GM18499 (cell line): ENCODE data around the gene MRPS10.
"Not testable (repeated sequence)": the region's sequence is repeated elsewhere in the genome, so short reads cannot be mapped to it uniquely, and the experiment has no call there.

Experiments used
- ATAC-seq: cut with Tn5 transposase; IDR thresholded peaks from one replicate; pipeline ENCODE4 v1.9.1; 2021; ENCODE audit warnings: moderate number of reproducible peaks; ENCODE audit not compliant: insufficient read depth, unreplicated experiment

MRPS10 gene

DNA sequence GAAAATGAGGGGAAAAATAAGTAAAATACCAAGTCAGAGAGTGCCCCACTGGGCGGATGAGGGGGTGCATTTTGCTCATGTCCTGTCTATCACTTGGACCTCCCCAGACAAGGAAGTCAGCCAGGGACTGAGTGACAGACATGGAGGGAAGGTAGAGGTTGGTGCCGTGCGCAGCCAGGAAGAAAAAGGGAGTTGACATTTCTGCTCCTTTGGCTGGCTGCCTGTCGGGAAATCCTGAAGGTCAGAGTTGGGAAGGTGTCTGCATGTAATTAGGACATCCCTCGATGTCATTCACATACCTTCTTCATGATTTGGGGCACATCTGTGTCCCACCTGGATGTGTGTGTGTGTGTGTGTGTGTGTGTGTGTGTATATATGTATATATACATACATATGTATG lies 35.6 kb downstream of the MRPS10 start:
- ATAC-seq, result no peak

DNA sequence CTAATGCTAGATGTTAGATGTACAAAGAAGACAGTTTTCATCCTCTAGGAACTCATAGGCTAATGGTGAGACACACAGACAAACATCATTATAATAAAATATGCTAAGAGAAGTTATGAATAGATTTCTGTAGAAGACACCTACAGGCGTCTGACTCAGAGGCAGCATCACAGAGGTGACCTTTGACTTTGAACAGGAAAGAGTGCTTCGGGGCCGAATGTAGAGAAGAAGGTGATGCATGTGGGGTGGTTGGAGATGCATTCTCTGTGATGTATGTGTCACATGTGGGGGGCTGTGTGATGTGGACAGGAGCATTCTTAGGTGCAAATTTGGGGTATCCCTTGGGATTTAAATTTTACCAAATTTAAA lies 37.7 kb downstream of the MRPS10 start:
- ATAC-seq, result no peak

DNA sequence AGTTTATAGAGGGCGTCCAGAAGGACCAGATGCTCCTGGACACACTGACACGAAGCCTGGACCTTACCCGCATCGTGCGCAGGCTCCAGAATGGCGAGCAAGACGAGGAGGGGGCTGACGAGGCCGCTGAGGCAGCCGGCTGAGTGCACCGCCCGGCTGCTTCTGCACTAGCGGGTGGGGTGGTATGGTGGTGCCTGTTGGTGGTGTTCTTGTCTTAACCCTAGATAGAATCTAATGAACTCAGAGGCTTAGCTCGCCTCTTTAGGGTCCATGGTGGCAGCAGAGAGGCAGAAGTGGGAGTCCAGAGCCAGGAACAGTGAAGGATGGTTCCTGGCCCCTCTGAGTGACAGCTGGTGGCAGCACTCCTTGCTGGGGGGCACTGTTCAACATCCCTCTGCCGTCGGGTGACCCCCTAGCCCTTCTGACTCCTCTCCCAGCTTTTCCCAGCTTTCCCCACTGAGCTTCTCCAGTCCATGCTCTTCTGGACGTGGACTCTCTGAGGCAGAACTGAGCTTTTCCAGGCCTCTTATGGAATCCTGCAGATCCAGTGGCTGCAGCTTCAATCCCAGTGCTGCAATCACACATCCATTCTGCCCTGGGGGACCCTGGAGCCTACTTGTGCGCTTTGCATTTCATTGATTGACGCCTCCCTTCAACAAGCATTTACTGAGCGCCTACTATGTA lies 38.3 kb downstream of the MRPS10 start:
- no peak for ATAC-seq

DNA sequence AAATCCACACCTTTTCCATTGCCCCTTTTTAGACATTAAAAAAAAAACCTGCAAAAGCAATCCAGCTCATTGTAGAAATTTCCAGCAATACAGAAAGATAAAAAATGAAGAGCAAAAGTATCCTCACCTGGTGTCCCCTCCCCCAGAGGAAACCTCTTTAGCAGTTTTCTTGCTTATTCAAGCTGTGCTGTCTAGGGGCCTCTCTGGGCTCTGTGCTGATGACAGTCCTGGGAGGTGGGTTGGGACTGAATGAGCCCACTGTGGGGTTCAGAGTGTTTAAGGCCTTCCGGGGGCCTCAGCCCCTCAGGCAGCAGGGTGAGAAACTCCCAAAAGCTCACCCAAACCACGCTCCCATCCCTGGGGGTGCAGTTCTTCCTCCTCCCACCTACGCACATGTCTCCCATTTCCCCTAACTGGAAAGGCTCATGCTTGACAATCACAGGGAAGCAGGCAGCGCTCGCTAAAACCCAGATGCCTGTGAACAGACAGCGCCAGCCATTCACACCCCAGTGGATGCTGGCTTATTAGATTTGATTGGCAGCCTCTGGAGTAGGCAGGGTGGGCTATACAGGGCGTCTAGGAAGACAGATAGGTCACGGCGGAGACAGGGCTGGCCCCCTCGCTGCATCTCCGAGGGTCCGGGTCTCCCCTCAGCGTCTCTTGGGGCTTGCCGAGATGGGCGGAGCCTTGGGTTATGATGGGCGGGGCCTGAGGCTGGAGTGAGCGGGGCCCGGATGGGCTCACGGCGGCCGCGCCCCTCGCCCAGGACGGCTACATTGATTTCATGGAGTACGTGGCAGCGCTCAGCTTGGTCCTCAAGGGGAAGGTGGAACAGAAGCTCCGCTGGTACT lies 39.9 kb downstream of the MRPS10 start:
- no peak for ATAC-seq

DNA sequence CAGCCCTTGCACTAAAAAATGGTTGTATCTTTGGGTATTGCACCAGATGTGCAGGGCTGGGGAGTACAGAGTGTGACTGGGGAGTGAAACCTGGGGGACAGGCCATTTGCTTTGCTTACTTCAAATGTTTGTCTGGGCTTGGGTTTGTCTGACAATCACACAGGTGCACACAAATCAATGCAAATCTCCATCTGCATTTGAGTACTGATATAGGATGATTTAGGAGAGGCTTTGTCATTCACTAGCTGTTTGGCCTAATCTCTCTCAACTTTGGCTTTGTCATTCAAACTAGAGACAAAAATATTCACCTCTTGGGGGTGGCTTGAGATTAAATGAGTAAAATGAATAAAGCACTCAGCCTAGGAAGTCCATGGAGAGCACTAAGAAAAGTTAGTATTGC lies 40.7 kb downstream of the MRPS10 start:
- no peak for ATAC-seq

DNA sequence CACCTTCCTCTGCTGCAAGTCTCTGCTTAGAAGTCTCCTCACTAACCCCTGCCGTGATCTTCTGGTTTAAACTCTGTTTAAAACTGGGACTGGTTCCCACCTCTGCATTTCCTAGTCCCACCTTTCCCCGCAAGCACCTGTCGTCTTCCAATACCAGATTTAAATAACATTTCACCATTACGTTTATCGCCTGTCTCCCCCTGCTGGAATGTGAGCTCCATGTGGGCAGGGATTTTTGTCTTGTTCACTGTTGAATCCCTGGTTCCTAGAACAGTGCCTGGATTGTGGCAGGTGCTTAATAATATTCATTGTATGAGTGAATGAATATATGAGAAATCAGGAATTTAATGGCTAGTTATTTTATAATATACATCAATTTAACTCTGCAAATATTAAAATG lies 41.8 kb downstream of the MRPS10 start:
- ATAC-seq, result no peak

DNA sequence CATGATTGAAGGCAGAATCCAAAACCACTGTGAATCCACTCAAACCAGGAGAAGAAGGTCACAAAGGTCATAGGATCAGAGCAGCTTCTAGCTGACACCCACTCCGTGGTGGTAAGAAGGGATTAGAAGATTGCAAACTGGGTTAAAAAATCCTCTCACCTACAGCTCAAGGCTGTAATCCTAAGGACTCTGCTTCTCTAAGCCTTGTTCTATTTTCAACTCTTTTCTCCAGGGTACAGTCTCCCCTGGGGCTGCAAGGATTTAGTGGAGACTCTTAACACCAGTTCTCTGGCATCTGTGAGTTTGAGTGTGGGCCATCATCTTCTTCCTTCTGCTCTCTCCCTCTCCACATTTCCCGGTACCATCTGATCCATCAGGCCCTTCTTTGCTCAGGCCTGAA lies 44.6 kb downstream of the MRPS10 start, which contains the start of gene GUCA1A:
Gene GUCA1A (plus strand): TSS at position 264 of the 400 bp plus-strand sequence. CDS start 250 bp downstream, outside the sequence.
- no peak for ATAC-seq

DNA sequence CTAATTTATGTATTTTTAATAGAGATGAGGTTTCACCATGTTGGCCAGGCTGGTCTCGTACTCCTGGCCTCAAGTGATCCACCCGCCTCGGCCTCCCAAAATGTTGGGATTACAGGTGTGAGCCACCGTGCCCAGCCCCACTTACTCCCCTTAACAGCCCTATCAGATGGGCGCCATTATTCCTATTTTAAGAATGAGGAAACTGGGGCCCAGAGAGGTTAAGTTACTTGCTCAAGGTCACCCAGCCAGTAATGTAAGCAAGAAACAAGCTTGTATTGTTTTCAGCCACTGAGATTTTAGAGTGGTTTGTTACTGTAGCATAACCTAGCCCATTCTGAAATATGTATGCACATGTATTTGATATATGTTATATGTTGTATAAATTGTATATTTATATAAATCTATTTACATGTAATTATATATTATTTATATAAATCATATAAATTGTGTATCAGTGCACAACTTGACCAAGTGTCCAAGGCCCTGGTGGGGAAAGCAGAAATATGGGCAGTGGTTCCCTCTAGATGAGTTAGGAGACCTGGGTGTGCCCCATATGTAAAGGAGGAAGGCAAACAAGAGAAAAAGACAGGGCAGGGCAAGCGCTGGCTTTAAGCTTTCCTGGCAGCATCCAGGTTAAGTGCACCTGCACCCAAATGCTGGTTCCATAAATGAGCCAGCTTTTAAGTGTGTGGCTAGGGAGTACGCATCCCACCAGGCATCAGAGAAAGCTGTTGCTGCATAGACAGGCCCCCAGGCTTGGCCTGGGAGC lies 45.7 kb downstream of the MRPS10 start:
- no peak for ATAC-seq

DNA sequence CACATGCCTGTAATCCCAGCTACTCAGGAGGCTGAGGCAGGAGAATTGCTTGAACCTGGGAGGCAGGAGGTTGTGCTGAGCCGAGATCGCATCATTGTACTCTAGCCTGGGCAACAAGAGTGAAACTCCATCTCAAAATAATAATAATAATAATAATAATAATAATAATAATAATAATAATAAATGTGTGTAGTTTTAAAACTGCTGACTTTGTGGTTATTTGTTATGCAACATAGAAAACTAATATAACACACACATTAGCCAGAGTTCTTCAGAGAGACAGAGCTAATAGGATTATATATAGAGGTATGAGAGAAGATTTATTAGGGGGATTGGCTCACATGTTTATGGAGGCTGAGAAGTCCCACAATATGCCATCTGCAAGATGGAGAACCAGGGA lies 47.9 kb downstream of the MRPS10 start:
- not testable (repeated sequence) for ATAC-seq

DNA sequence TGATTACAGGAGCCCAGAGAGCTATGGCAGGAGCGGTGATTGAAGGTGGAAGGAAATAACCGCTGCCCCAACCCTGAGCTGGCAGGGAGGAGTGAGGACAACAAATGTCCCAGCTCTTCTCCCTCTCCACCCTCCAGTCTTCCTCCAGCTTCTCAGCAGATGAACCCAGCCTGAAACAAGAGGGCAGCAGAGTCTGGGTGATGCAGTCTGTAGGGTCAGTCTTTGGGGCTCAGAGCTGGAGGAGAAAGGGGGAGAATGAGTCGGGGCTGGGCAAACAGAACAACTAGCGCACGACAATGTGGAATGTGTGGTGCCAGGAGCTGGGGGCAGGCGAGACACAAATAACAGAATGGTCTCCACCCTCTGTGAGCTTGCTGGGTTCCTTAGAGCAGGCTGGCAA lies 49.0 kb downstream of the MRPS10 start:
- ATAC-seq, result no peak

DNA sequence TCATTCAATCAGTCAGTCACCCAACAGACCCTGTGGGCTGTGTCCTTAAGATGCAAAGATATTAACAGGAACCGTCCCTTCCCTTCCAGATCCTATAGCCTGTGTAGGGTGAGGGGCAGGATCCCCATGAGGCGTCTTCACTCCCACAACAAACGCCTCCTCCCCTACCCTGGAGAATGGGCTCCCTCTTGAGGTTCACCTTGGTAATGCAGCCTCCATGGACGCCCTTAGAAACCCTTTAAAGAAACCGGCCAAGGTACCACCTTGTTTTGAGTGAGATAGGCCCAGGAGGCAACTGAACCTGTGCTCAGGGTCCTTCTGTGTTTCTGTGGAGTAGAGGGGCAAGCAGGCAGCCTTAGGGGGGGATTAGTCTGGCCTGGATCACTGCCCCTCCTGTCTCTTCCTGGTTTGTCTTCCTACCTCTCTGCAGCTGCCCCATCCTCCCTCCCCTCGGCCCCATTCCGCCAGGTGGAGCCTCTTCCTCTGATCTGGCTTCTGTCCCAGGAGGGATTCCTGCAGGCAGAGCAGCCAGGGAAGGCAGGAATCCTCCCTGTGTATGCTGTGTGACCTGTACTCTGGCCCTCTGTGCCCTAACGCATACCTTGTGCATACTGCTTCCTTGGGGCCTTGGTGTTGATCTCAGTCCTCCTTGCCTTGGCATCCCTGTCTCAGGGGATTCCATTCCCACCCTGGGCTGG lies 51.1 kb downstream of the MRPS10 start:
- no peak for ATAC-seq

DNA sequence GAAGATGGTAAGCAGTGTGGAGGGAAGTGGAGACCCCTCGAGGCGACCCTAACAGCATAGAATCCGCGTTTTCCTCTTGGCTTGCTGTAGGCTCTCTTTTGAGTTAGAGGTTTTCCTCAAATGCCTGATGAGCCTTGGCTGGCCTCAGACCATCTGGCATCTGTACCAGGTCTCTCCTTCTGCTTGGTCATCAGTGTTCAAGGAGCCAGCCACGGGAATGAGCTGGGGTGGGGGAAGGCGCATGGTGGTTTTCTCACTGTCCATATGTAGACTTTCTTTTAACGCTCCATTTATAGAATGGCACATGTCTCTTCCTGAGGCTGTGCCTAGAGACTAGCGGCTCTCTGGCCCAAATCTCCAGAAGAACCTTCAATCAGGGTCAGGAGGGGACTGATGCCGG lies 52.6 kb downstream of the MRPS10 start:
- ATAC-seq, result no peak

DNA sequence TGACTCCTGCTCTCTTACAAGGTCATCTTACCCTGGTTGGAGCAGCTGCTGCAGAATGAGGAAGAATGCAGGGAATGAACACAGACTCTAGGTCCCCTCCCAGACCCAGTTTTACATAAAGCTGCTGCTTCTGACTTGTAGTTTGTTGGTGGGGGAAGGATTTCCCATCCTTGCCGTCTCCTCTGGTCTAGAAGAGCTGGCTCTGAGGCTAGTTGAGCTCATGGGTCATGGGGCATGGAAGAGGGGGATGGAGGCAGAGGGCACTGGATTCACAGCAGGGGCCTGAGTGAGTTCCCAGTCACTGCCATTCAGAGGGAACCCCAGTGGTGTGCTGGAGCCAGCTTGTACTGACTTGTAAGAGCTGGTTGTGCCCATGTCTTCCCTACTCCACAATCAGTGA lies 53.7 kb downstream of the MRPS10 start:
- ATAC-seq, result no peak

DNA sequence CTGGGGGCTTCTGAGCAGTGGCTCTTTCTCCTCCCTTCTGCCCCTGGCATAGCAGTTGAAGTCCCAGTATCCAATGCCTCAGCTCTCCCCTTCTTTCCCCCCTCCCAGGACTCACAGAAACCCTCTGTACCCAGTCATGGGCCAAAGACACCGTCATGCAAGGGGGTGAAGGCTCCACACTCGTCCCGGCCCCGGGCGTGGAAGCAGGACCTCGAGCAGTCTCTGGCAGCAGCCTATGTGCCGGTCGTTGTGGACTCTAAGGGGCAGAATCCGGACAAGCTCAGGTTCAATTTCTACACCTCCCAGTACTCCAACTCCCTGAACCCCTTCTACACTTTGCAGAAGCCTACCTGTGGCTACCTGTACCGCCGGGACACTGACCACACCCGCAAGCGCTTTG lies 54.8 kb downstream of the MRPS10 start:
- no peak for ATAC-seq

DNA sequence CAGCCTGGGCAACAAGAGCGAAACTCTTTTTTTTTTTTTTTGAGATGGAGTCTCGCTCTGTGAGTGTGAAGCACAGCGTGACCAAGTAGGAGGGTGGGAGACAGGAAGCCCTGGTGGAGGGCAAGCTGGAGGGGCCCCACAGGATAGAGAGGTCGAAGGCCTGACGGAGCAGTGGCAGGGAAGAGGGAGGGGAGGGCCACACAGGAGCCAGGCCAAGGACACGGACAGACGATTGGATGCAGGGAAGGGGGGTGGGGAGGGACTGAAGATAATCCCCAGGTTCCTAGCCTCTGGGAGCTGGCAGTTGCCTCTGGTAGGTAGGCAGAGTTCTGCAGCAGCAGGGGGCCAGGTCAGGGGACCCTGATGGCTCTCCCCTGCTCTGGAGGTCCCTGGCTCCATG lies 55.3 kb downstream of the MRPS10 start:
- no peak for ATAC-seq

DNA sequence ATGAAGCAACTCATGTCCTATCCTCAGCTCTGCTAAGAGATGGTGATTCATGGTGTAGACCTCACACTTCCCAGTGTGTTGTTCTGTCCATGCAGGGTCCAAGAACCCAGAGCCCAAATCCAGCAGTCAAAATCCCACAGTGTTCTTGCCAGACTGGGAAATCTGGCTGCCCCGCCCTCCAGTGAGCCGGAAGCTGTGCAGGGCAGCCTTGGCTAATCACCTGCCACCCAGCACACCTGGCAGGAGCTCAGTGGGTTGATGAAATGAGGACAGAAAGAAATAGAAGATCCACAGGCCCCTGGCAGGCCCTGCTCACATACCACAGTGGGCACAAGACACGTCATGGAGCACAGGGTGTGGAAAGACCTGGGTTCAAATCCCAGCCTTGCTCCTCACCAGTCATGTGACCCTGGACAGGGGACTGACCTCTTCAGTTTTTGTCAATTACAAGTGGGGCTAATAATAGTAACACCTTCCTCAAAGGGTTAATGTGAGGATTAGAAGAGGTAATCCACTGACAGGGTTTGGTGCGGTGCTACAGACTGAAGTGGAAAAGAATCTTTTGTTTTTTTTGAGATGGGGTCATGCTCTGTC lies 58.1 kb downstream of the MRPS10 start:
- ATAC-seq, result no peak

DNA sequence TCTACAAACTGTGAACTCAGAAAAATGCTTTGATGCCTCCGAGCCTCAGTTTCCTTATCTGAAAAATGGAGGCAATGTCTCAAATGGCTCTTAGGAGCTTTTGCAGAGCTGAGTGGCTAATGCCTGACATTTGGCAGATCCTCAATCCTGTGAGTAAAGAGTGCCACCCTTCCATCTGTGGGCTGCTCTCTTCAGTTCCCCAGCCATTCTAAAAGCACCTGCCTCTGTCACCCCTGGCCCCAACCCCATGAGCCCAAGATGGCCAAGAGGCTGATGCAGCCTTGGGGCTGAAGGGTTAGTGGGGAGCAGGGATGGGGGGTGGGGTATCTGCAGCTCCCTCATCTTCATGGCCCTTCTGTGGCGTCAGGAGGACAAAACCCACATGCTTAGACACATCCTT lies 59.0 kb downstream of the MRPS10 start:
- ATAC-seq, result no peak

DNA sequence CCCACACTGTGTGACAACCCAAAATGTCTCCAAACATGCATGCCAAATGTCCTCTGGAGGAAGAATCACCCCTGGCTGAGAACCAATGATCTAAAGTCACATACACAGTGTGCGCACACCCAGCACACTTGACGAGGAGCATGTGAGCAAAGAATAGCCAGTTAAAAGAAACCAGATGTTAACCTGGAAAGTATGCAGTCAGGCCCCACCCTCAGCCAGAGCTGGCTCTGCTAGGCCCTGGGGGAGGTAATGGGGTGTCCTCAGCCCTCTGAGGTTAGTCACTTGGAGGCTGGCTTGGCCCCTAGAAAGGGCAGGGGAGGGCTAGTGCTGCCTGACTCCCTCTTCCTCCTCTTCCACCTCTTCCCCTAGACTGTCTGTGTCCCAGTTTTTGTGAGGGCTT lies 59.6 kb downstream of the MRPS10 start:
- no peak for ATAC-seq
